Activated CD4-positive, alpha-beta T cell treated with anti-CD3 and anti-CD28 coated beads, Interleukin-2, amount 10 ng/mL, durations not matched to agents 7 days and 5 days (primary cell): ENCODE results near the gene ADGRG3. TPM values are rescaled to one million over a fixed set of nuclear protein-coding genes. Genes with fewer than 3 reads are reported as not detected.

Source experiments
- CTCF ChIA-PET: fragments of 350-600 bp; sonication (Branson Sonifier 250); formaldehyde crosslinking; loops from one replicate; lab custom pipeline; 2021; ENCODE audit warnings: antibody characterized with exemption; lab: Charles Lee
- POLR2A ChIA-PET: fragments of 350-600 bp; sonication (Branson Sonifier 250); formaldehyde crosslinking; loops from one replicate; lab custom pipeline; 2021; ENCODE audit warnings: antibody characterized with exemption; lab: Charles Lee
- DNase-seq: peaks from one replicate; pipeline ENCODE4 v3.0.0-alpha.2; 2020
- H3K27ac Mint-ChIP-seq: one replicate; pipeline ENCODE4 v1.8.0; 2021; ENCODE audit warnings: mild to moderate bottlenecking, moderate library complexity, mixed read lengths
- H3K27me3 Mint-ChIP-seq: one replicate; pipeline ENCODE4 v1.8.0; 2021; ENCODE audit warnings: mixed read lengths
- H3K36me3 Mint-ChIP-seq: one replicate; pipeline ENCODE4 v1.8.0; 2021; ENCODE audit warnings: low read depth, mixed read lengths
- H3K4me1 Mint-ChIP-seq: one replicate; pipeline ENCODE4 v1.8.0; 2021; ENCODE audit warnings: mixed read lengths
- H3K4me3 Mint-ChIP-seq: one replicate; pipeline ENCODE4 v1.8.0; 2021; ENCODE audit warnings: mild to moderate bottlenecking, moderate library complexity, mixed read lengths
- H3K9me3 Mint-ChIP-seq: one replicate; pipeline ENCODE4 v1.8.0; 2021; ENCODE audit warnings: mixed read lengths
- total RNA-seq, 2 experiments: library from RNA; stranded (reverse); gene quantifications; one replicate each; pipeline ENCODE4 v1.2.3, GENCODE V29; 2021

Gene ADGRG3
- total RNA-seq, 2 experiments from 2014 or later: not detected

DNA sequence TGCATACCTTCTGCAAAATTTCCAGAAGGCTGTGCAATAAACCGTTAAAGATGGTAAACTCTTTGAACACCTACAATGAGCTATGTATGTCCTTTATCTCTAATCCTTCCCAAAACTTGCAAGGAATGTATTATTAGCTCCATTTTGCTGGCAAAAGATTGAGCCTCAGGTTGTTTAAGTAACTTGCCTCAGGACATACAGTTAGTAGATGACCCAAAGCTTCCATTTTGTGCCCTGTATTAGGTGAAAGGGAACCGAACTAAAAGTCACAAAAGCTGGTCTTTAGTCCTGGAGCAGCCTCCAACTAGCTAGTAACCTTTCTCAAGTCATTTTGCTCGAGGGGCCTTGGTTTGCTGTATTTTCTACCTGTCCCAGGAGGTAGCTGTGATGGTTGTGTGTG is 4.3 kb downstream of the ADGRG3 start:
- ChIA-PET POLR2A (interaction anchor here (0.6 kb wide), 1 partner anchor 33 kb away, joined by 6 read pairs; no protein-coding TSS in a partner anchor), CTCF (interaction anchor here (1.2 to 2.7 kb wide), 3 partner anchors 9 to 24 kb away, joined by 3 to 10 read pairs (median 6); no protein-coding TSS in a partner anchor)
- no peak overlapping the region for H3K4me3 Mint-ChIP-seq
- H3K27me3 Mint-ChIP-seq: peaks cover 31% of the 10 kb centered on the region
- H3K4me1 Mint-ChIP-seq: no peaks in the 10 kb centered on the region
- H3K9me3 Mint-ChIP-seq: no peaks in the 10 kb centered on the region
- H3K36me3 Mint-ChIP-seq: no peaks in the 10 kb centered on the region
- no peak overlapping the region for H3K27ac Mint-ChIP-seq
- DNase-seq: no peak

DNA sequence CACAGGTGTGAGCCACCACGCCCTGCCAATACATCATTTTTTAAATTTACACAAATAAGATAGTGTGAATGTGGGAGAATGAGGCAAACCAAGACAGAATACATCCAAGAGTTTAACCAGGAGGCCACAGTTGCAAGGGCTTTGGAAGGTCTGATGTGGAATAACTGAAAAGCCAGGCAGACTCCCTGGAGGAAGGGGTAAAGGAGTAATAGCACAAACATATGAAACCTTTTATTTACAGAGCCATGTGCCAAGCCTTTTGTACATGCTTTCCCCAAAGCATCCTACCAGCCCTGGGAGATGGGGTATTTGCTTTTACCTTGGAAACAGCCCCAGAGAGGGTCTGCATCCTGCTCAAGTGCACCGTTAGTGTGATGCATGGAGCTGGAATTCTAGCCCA is 4.7 kb downstream of the ADGRG3 start:
- Mint-ChIP-seq H3K4me1 (no peaks in the 10 kb centered on the region), H3K4me3 (no peak overlapping the region), H3K36me3 (no peaks in the 10 kb centered on the region), H3K9me3 (no peaks in the 10 kb centered on the region), H3K27me3 (peaks cover 31% of the 10 kb centered on the region), H3K27ac (no peak overlapping the region)
- POLR2A ChIA-PET: interaction anchor here (0.6 kb wide), 1 partner anchor 34 kb away, joined by 6 read pairs; no protein-coding TSS in a partner anchor
- CTCF ChIA-PET: interaction anchor here (1.2 to 2.7 kb wide), 3 partner anchors 9 to 24 kb away, joined by 3 to 10 read pairs (median 6); no protein-coding TSS in a partner anchor
- DNase-seq: no peak

DNA sequence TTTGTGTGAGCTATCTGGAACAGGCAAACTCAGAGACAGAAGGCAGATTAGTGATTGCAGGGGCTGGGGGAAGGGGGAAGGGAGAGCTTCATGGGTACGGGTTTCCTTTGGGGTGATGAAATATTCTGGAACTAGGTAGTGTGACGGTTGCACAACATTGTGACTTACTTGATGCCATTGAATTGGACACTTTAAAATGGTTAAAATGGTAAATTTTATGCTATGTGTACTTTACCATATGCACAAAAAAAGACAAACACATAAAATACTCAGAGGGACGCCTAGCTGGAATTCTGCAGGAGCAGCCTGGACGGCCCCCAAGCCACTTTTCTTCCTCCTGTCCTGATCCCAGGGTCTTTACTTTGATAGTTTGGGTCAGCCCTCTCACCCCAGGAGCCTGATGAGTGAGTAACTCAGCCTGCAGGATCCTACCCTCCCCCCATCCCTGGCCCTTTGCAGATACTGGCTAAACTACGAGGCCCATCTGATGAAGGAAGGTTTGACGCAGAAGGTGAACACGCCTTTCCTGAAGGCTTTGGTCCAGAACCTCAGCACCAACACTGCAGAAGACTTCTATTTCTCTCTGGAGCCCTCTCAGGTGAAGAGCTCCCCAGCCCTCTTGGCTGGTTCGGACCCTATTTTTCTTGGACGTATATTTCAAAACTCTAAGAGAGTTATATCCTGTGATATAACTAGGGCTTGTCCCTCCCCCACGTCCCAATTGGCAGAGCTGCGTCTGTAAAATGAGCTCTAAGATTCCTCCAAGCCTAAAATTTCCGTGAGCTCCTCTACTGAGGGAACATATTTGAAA is 7.8 kb downstream of the ADGRG3 start:
- H3K9me3 Mint-ChIP-seq: no peaks in the 10 kb centered on the region
- no peak for DNase-seq
- ChIA-PET CTCF (no interaction called here), POLR2A (interaction anchor here (0.6 kb wide), 2 partner anchors 59 to 92 kb away, joined by 3 to 4 read pairs; no protein-coding TSS in a partner anchor)
- H3K27ac Mint-ChIP-seq: no peak overlapping the region
- peaks cover 7% of the 10 kb centered on the region for H3K4me1 Mint-ChIP-seq
- H3K36me3 Mint-ChIP-seq: no peaks in the 10 kb centered on the region
- no peak overlapping the region for H3K4me3 Mint-ChIP-seq
- H3K27me3 Mint-ChIP-seq: peaks cover 25% of the 10 kb centered on the region

DNA sequence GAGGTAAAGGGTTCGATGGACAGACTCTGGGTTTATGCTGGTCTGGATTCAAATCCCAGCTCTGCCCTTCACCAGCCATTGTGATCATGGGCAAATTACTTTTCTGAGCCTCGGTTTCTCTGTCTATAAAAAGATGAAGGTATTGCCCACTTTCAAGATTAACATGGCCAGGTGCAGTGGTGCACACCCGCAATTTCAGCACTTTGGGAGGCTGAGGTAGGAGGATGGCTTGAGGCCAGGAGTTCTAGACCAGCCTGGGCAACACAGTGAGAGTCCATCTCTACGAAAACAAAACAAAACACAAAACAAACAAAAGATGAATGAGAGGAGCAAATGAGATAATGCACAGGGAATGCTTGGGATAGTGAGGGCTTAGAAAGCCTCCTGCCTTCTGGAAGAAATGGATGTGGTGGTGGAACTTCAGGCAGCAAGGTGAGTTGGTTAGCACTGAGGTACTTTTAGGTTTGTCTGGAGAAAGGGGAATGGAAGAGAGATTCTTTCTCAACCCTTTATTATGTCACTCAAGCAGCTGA is 8.5 kb downstream of the ADGRG3 start:
- Mint-ChIP-seq H3K4me3 (no peak overlapping the region), H3K9me3 (no peaks in the 10 kb centered on the region), H3K27ac (no peak overlapping the region), H3K36me3 (no peaks in the 10 kb centered on the region), H3K27me3 (peaks cover 22% of the 10 kb centered on the region), H3K4me1 (peaks cover 7% of the 10 kb centered on the region)
- ChIA-PET CTCF (no interaction called here), POLR2A (interaction anchor here (0.6 kb wide), 1 partner anchor 59 kb away, joined by 3 read pairs; no protein-coding TSS in a partner anchor)
- DNase-seq: no peak

DNA sequence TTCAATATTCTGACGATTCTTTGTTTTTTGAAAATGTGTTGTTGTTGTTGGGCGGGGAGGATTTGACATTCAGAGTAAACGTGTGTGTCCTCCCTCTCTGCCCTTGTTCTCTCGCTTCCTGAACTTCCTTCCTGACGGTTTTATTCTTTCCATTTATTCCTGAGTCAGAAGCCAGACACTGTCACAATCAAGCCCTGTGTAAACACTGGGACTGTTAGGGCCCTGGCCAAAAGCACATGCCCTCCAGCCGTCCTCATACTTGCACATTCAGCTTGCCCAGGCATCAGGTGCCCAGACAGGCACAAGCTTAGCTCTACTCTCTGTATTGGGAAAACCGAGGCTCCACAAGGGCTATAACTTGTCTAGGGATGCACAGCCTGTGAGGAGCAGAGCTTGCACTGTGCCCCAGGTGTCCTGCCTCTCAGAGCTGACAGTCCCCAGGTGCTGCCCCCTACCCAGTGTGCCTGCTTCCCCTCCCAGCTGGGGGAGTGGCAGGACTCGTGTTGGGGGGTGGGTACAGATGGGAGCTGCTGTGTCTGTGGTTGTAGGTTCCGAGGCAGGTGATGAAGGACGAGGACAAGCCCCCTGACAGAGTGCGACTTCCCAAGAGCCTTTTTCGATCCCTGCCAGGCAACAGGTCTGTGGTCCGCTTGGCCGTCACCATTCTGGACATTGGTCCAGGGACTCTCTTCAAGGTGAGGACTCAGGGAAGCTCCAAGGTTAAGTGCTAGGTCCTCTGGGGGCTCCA is 9.7 kb downstream of the ADGRG3 start:
- no peak for DNase-seq
- no peak overlapping the region for H3K27ac Mint-ChIP-seq
- ChIA-PET CTCF (interaction anchor here (1.2 kb wide), 1 partner anchor 101 kb away, joined by 4 read pairs; no protein-coding TSS in a partner anchor), POLR2A (no interaction called here)
- peaks cover 7% of the 10 kb centered on the region for H3K4me1 Mint-ChIP-seq
- no peaks in the 10 kb centered on the region for H3K36me3 Mint-ChIP-seq
- H3K9me3 Mint-ChIP-seq: no peaks in the 10 kb centered on the region
- H3K27me3 Mint-ChIP-seq: peaks cover 19% of the 10 kb centered on the region
- no peak overlapping the region for H3K4me3 Mint-ChIP-seq

DNA sequence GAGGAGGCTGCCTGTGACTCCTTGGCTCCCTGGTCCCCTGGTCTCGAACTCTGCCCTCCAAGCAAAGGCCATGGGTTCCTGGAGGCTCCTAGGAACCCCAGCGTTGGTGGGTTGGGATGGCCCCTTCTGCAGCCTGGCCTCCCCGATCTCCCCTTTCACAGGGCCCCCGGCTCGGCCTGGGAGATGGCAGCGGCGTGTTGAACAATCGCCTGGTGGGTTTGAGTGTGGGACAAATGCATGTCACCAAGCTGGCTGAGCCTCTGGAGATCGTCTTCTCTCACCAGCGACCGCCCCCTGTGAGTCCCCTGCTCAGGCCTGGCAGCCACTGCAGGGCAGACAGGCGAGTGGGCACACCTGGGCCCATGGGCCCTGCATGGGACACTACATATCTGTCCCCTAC is 10.9 kb downstream of the ADGRG3 start:
- DNase-seq: no peak
- Mint-ChIP-seq H3K4me3 (no peak overlapping the region), H3K27me3 (peaks cover 7% of the 10 kb centered on the region), H3K9me3 (no peaks in the 10 kb centered on the region), H3K36me3 (no peaks in the 10 kb centered on the region), H3K4me1 (peaks cover 7% of the 10 kb centered on the region), H3K27ac (no peak overlapping the region)
- POLR2A ChIA-PET: no interaction called here
- CTCF ChIA-PET: no interaction called here

DNA sequence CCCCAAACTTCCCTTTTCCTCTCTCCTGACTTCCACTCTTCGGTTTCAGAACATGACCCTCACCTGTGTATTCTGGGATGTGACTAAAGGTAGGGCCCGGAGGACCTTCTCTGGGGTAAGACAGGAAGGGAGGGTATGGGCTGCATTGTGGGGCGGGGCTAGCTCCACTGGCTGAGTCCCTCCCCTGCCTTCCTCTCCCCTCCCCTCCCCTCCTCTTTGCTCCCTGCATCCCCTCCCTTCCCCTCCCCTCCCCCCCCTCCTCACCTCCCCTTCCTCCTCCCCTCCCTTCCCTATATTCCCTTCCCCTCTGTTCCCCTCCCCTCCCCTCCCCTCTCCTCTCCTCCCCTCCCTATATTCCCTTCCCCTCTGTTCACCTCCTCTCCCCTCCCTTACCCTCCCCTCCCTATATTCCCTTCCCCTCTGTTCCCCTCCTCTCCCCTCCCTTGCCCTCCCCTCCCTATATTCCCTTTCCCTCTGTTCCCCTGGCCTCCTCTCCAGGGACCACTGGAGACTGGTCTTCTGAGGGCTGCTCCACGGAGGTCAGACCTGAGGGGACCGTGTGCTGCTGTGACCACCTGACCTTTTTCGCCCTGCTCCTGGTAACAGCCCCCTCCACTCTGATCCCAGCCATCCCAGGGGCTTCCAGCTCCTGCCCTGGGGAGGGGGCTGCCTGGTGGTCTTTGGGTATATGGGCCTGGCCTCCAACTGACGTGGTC is 11.8 kb downstream of the ADGRG3 start:
- H3K4me1 Mint-ChIP-seq: peaks cover 7% of the 10 kb centered on the region
- H3K9me3 Mint-ChIP-seq: no peaks in the 10 kb centered on the region
- no peaks in the 10 kb centered on the region for H3K36me3 Mint-ChIP-seq
- ChIA-PET CTCF (no interaction called here), POLR2A (no interaction called here)
- H3K27me3 Mint-ChIP-seq: peaks cover 5% of the 10 kb centered on the region
- no peak for DNase-seq
- H3K27ac Mint-ChIP-seq: no peak overlapping the region
- no peak overlapping the region for H3K4me3 Mint-ChIP-seq

DNA sequence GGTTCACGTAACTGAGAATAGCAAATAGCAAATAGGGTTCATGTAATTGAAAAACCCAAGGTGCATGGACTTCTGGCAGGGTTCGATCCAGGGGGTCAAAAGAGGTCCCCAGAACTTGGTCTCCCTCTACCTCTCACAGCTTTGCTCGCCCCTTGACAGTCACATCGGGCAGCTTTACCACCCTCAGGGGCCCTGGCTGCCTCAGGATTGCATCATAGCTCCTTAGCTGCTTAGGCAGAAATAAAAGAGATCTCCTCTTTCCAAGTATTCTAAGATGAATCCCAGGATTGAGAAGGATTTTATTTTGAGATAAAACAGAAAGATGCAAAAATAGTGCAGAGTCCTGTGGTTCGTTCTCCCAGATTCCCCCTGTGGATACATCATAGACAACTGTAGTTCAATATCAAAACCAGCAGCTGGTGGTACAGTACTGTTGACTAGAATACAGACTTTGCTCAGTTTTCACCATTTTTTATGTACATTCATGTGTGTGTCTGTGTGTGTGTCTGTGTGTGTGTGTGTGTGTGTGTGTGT is 12.8 kb downstream of the ADGRG3 start:
- no peak for DNase-seq
- Mint-ChIP-seq H3K27me3 (no peaks in the 10 kb centered on the region), H3K36me3 (no peaks in the 10 kb centered on the region), H3K9me3 (no peaks in the 10 kb centered on the region), H3K27ac (no peak overlapping the region), H3K4me3 (no peak overlapping the region), H3K4me1 (peaks cover 7% of the 10 kb centered on the region)
- CTCF ChIA-PET: interaction anchor here (1.3 to 1.8 kb wide), 3 partner anchors 8 to 129 kb away, joined by 4 to 6 read pairs (median 5); no protein-coding TSS in a partner anchor
- POLR2A ChIA-PET: no interaction called here

DNA sequence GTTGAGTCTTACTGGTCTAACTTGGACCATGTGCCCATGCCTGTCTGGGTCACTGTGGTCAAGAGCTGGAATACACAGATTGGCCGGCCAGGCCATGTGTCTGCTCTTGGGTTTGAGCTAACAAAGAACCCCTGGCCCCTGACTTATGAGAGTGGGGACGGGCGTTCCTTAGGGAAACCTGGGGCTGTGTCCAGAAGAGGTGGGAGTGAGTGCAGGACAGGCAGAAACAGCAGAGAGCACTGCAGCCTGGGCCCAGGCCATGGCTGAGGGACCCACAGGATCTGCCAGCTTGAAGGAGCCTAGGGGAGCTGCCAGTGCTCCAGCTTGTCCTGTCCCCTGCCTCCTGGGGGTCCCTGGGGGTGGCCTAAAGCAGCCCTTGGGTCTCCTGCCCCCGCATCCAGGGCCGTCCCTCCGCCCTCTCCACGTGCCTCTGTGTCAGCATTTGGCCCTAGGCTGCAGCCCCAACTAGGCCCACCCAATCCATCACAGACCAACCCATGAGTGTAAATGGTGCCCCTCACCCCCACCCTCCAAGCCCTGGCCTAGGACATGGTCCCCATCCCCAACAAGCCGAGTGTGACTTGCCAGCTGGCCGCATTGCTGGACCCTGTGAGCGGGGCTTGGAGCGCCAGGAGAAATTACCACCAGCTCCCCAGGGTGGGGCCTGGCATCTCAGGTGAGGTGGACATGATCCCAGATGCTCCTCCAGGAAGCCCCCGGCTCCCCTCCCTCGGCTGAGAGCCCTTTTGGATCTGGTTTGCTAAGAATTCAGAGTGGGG is 14.0 kb downstream of the ADGRG3 start:
- H3K36me3 Mint-ChIP-seq: no peaks in the 10 kb centered on the region
- ChIA-PET POLR2A (no interaction called here), CTCF (interaction anchor here (1.0 to 1.8 kb wide), 6 partner anchors 8 to 130 kb away, joined by 3 to 6 read pairs (median 4); no protein-coding TSS in a partner anchor)
- no peak overlapping the region for H3K4me3 Mint-ChIP-seq
- H3K27me3 Mint-ChIP-seq: no peaks in the 10 kb centered on the region
- peaks cover 7% of the 10 kb centered on the region for H3K4me1 Mint-ChIP-seq
- H3K9me3 Mint-ChIP-seq: no peaks in the 10 kb centered on the region
- no peak for DNase-seq
- H3K27ac Mint-ChIP-seq: peak overlapping the region; percentile 50

DNA sequence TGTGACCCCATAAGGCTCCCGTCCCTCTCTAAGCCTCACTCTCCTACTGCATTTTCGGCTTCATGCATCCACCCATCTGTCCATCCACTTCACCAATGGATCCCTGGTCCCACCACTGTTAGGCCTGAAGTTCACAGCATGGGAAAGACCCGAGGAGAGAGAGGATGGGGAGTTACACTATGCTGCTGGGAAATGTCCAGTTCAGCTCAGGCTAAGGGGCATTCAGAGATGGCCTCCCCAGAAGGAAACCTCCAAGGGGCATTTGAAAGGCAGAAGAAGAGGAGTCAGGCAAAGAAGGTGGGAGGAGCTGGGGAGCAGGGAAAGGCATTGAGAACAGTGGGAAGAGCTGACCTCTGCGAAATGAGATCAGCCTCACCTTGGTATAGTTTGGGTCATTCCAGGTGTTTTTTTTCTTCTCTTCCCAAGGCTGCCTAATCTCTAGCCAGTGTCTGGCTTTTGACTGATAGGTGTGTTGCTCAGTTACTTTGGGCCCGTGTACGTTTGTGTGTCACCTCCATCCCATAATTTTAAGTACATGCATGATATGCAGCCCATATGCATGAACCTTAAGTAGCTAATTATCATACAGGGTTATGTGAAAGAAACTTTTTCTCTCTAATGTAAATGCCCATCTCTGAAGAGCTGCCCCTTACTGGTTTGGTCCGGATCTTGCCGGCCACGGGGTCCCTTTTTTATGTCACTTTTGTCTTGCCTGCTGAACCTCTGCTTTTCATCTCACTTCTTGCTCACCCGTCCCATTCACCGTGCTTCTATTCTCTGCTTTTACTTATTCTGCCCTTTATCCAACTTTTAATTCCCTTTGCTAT is 14.9 kb downstream of the ADGRG3 start:
- no peak overlapping the region for H3K4me3 Mint-ChIP-seq
- H3K27ac Mint-ChIP-seq: no peak overlapping the region
- H3K4me1 Mint-ChIP-seq: peaks cover 9% of the 10 kb centered on the region
- ChIA-PET POLR2A (no interaction called here), CTCF (interaction anchor here (1.0 to 1.8 kb wide), 4 partner anchors 13 to 107 kb away, joined by 3 to 4 read pairs (median 3); no protein-coding TSS in a partner anchor)
- H3K9me3 Mint-ChIP-seq: no peaks in the 10 kb centered on the region
- DNase-seq: no peak
- H3K27me3 Mint-ChIP-seq: no peaks in the 10 kb centered on the region
- H3K36me3 Mint-ChIP-seq: no peaks in the 10 kb centered on the region
